22Rv1 (cell line): ENCODE results near the gene PALM.

Source experiments
- ZFX ChIP-seq: fragments of 450-650 bp; IDR thresholded peaks from 2 replicates; pipeline ENCODE4 v1.6.1; 2017; ENCODE audit warnings: antibody characterized with exemption, borderline replicate concordance
- TF ChIP-seq, protein P1 (sequence below): fragments of 450-650 bp; IDR thresholded peaks from 2 replicates; pipeline ENCODE4 v1.5.1; 2017; ENCODE audit warnings: mild to moderate bottlenecking

- TF ChIP-seq, protein P1, sequence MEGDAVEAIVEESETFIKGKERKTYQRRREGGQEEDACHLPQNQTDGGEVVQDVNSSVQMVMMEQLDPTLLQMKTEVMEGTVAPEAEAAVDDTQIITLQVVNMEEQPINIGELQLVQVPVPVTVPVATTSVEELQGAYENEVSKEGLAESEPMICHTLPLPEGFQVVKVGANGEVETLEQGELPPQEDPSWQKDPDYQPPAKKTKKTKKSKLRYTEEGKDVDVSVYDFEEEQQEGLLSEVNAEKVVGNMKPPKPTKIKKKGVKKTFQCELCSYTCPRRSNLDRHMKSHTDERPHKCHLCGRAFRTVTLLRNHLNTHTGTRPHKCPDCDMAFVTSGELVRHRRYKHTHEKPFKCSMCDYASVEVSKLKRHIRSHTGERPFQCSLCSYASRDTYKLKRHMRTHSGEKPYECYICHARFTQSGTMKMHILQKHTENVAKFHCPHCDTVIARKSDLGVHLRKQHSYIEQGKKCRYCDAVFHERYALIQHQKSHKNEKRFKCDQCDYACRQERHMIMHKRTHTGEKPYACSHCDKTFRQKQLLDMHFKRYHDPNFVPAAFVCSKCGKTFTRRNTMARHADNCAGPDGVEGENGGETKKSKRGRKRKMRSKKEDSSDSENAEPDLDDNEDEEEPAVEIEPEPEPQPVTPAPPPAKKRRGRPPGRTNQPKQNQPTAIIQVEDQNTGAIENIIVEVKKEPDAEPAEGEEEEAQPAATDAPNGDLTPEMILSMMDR, result no peak
- no peak for TF ChIP-seq ZFX
Measured at GRCh38 chr19:718991-719512, 10.3 kb downstream of the PALM start.
